HG03045 (cell line): ENCODE measurements around the gene THAP6.

Experiments used
- ATAC-seq: cut with Tn5 transposase; IDR thresholded peaks from one replicate; pipeline ENCODE4 v1.9.1; 2021; ENCODE audit warnings: mild to moderate bottlenecking, moderate library complexity; ENCODE audit not compliant: unreplicated experiment

Gene THAP6

DNA sequence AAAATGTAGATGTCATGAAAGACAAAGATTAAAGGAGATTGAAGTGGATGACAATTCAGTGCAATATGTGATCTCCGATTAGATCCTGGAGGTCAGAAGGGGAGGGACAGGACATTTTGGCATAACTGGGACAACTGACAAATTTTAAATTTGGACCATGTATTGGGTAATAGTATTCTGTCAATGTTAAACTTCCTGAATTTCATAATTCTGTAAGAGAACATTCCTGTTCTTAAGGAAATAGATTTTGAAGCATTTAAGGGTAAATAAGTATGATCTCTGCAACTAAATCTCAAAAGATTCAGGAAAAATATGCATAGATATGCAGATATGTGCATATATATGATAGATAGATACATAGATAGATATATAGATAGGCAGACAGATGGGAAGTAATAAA is 52.6 kb downstream of the THAP6 start:
- ATAC-seq = no peak

DNA sequence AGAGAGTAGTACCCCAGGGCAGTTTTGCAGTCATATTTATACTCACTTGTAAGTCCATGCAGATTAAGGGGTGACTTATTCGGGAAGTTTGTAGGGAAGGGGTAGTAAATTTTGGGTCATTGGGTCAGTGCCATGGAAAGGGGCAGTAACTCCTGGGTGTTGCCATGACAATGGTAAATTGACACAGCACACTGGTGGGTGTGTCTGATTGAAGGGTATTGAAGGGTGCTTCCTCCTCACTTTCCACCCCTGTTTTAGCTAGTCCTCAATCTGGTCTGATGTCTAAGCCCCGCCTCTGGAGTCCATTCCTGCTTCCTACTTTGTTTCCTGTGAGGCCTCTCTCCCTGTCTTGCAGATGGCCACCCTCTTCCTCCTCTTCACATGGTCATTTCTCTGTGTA is 53.5 kb downstream of the THAP6 start:
- no peak for ATAC-seq
